Hepatocyte (in vitro differentiated cells): ENCODE results near the gene LEF1. TPM values are rescaled to one million over a fixed set of nuclear protein-coding genes. Genes with fewer than 3 reads are reported as not detected.
"Not testable (repeated sequence)": the region's sequence is repeated elsewhere in the genome, so short reads cannot be mapped to it uniquely, and the experiment has no call there.

Experiments used
- DNase-seq: peaks from one replicate; pipeline ENCODE4 v3.0.0-alpha.2; 2016; ENCODE audit warnings: low spot score
- H2AFZ ChIP-seq: fragments of 200-600 bp; sonication (generic); 2 replicates; pipeline ENCODE4 v1.6.0; 2016; ENCODE audit warnings: antibody characterized with exemption, mild to moderate bottlenecking
- H3K27ac ChIP-seq: fragments of 200-600 bp; sonication (generic); 2 replicates; pipeline ENCODE4 v1.5.1; 2016; ENCODE audit warnings: mild to moderate bottlenecking
- H3K27me3 ChIP-seq: fragments of 200-600 bp; sonication (generic); 2 replicates; pipeline ENCODE4 v1.6.1; 2016
- H3K36me3 ChIP-seq: fragments of 200-600 bp; sonication (generic); replicated peaks from 2 replicates; pipeline ENCODE4 v1.5.1; 2016; ENCODE audit warnings: low read depth; ENCODE audit not compliant: insufficient read depth
- H3K4me1 ChIP-seq: fragments of 200-600 bp; sonication (generic); 2 replicates; pipeline ENCODE4 v1.5.1; 2016; ENCODE audit warnings: mild to moderate bottlenecking, moderate library complexity; ENCODE audit not compliant: insufficient read depth
- H3K4me2 ChIP-seq: fragments of 200-600 bp; sonication (generic); 2 replicates; pipeline ENCODE4 v1.6.0; 2016
- H3K4me3 ChIP-seq: fragments of 200-600 bp; sonication (generic); 2 replicates; pipeline ENCODE4 v1.5.1; 2016; ENCODE audit warnings: mild to moderate bottlenecking
- H3K79me2 ChIP-seq: fragments of 200-600 bp; sonication (generic); 2 replicates; pipeline ENCODE4 v1.6.0; 2017; ENCODE audit warnings: mild to moderate bottlenecking
- H3K9me2 ChIP-seq: fragments of 200-600 bp; sonication (generic); replicated peaks from 2 replicates; pipeline ENCODE4 v1.6.0; 2017; ENCODE audit warnings: mild to moderate bottlenecking; ENCODE audit not compliant: insufficient read depth
- H3K9me3 ChIP-seq: fragments of 200-600 bp; sonication (generic); 2 replicates; pipeline ENCODE4 v1.5.1; 2016; ENCODE audit warnings: low read depth, mild to moderate bottlenecking
- H4K20me1 ChIP-seq: fragments of 200-600 bp; sonication (generic); 2 replicates; pipeline ENCODE4 v1.6.0; 2016; ENCODE audit warnings: mild to moderate bottlenecking; ENCODE audit not compliant: insufficient read depth, poor library complexity, severe bottlenecking
- EZH2 ChIP-seq: fragments of 200-600 bp; sonication (generic); IDR thresholded peaks from 2 replicates; pipeline ENCODE4 v1.6.1; 2016; ENCODE audit warnings: antibody characterized with exemption, mild to moderate bottlenecking, borderline replicate concordance
- EZH2phosphoT487 ChIP-seq: fragments of 200-600 bp; sonication (generic); IDR thresholded peaks from one replicate; pipeline ENCODE4 v1.6.1; 2018; ENCODE audit warnings: antibody characterized with exemption, mild to moderate bottlenecking, low read depth, moderate library complexity; ENCODE audit not compliant: unreplicated experiment, severe bottlenecking
- WGBS: methylation state at CpG from one replicate; pipeline ENCODE4 v1.1.6; 2016; ENCODE audit warnings: low lambda C conversion rate; ENCODE audit errors: missing lambda C conversion rate; 5-methylcytosine and 5-hydroxymethylcytosine counted together
- polyA plus RNA-seq: library from polyadenylated mRNA; unstranded; fragments of >200 nt; fragmentation: Nextera tagmentation; extraction: Ambion mirVana; gene quantifications from 2 replicates; pipeline ENCODE4 v1.2.1, GENCODE V29; 2016
- total RNA-seq: library from RNA; depleted of rRNA; stranded (reverse); fragments of >200 nt; gene quantifications from 2 replicates; pipeline ENCODE4 v1.2.3, GENCODE V29; 2014
- TF ChIP-seq, protein P1 (sequence below): fragments of 200-600 bp; sonication (generic); IDR thresholded peaks from 2 replicates; pipeline ENCODE4 v1.5.1; 2016; ENCODE audit warnings: antibody characterized with exemption, mild to moderate bottlenecking; ENCODE audit not compliant: poor library complexity

LEF1 gene
- total and polyA plus RNA-seq, 2 experiments from 2014 or later, result 8.6 to 10.4 TPM

DNA sequence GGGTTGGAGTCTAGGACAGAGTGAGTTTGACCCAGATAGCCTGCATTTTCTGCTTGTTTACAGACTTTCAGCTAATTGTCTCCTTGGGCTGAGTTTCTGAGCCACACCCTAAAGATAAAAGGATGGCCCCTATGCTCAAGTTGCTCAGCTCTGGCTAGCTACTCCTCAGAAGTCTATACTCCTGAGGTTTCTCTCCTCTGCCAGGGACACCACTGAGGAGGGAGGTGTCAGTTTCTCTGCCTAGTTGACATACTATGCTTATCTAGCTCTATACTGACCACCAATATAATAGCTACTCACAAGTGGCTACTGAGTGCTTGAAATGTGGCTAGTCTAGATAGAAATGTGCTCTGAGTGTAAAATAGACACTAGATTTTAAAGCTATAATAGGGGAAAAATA, 155.4 kb downstream of the LEF1 start:
- no peak overlapping the region for H3K27ac ChIP-seq
- no peak overlapping the region for H2AFZ ChIP-seq
- peaks cover 9% of the 10 kb centered on the region for H3K79me2 ChIP-seq
- H4K20me1 ChIP-seq, result no peaks in the 10 kb centered on the region
- no peak overlapping the region for H3K4me2 ChIP-seq
- TF ChIP-seq, protein P1, sequence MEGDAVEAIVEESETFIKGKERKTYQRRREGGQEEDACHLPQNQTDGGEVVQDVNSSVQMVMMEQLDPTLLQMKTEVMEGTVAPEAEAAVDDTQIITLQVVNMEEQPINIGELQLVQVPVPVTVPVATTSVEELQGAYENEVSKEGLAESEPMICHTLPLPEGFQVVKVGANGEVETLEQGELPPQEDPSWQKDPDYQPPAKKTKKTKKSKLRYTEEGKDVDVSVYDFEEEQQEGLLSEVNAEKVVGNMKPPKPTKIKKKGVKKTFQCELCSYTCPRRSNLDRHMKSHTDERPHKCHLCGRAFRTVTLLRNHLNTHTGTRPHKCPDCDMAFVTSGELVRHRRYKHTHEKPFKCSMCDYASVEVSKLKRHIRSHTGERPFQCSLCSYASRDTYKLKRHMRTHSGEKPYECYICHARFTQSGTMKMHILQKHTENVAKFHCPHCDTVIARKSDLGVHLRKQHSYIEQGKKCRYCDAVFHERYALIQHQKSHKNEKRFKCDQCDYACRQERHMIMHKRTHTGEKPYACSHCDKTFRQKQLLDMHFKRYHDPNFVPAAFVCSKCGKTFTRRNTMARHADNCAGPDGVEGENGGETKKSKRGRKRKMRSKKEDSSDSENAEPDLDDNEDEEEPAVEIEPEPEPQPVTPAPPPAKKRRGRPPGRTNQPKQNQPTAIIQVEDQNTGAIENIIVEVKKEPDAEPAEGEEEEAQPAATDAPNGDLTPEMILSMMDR, result no peak
- no peak overlapping the region for H3K4me3 ChIP-seq
- no peak for DNase-seq
- no peaks in the 10 kb centered on the region for H3K27me3 ChIP-seq
- no peaks in the 10 kb centered on the region for H3K9me3 ChIP-seq
- no peaks in the 10 kb centered on the region for H3K9me2 ChIP-seq
- peaks cover 3% of the 10 kb centered on the region for H3K4me1 ChIP-seq
- no peaks in the 10 kb centered on the region for H3K36me3 ChIP-seq

- not testable (repeated sequence) for H3K4me3 ChIP-seq, H2AFZ ChIP-seq, H3K36me3 ChIP-seq, H3K9me3 ChIP-seq, DNase-seq, H3K4me2 ChIP-seq, H3K9me2 ChIP-seq, H4K20me1 ChIP-seq, H3K27me3 ChIP-seq, H3K4me1 ChIP-seq, H3K27ac ChIP-seq
- 93% methylated on average over 5 of the region's 5 CpGs for WGBS
- peaks cover 17% of the 10 kb centered on the region for H3K79me2 ChIP-seq
Observed at GRCh38 chr4:108012382-108012781, 156.3 kb downstream of the LEF1 start.

DNA sequence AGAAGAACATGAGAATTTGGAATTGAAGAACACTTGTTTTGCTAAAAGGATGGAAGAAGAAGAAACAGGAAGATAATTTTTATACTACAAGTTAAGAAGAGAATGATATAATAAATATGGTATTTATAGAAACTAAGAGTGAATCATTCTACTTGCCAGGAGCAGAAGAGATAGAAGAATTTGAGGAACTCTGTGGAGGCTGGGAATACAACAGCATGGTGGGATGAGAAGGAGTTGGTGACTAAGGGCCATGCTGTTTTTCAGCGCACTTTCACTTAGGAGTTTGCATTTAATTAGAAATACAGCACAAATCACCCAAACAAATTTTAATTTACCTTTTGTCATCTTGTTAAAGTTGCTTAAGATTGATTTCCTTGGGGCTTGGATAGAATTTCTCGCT, 158.6 kb downstream of the LEF1 start:
- Histone ChIP-seq H4K20me1 (no peaks in the 10 kb centered on the region), H2AFZ (no peak overlapping the region), H3K27me3 (no peaks in the 10 kb centered on the region), H3K36me3 (no peaks in the 10 kb centered on the region), H3K4me3 (no peak overlapping the region), H3K4me2 (no peak overlapping the region), H3K79me2 (peaks cover 35% of the 10 kb centered on the region), H3K9me2 (no peaks in the 10 kb centered on the region), H3K4me1 (peaks cover 3% of the 10 kb centered on the region), H3K27ac (no peak overlapping the region), H3K9me3 (no peaks in the 10 kb centered on the region)
- 97% methylated on average over 2 of the region's 2 CpGs for WGBS
- DNase-seq, result no peak
- no peak for TF ChIP-seq EZH2phosphoT487
- no peak for TF ChIP-seq EZH2
- TF ChIP-seq, protein P1, result no peak

- no peak for DNase-seq
- Histone ChIP-seq H3K4me3 (no peak overlapping the region), H2AFZ (no peak overlapping the region), H3K9me2 (no peaks in the 10 kb centered on the region), H3K4me1 (peaks cover 3% of the 10 kb centered on the region), H3K36me3 (no peaks in the 10 kb centered on the region), H3K27ac (peak overlapping the region; percentile 37), H3K79me2 (peaks cover 35% of the 10 kb centered on the region), H3K9me3 (no peaks in the 10 kb centered on the region), H4K20me1 (no peaks in the 10 kb centered on the region), H3K27me3 (no peaks in the 10 kb centered on the region), H3K4me2 (no peak overlapping the region)
- TF ChIP-seq, protein P1, result no peak
- no peak for TF ChIP-seq EZH2phosphoT487
- TF ChIP-seq EZH2, result no peak
- 87% methylated on average over 2 of the region's 2 CpGs for WGBS
Observed at GRCh38 chr4:108008721-108009120, 160.0 kb downstream of the LEF1 start.
